Lung (tissue), 12 donors: ENCODE data around the gene UST. TPM values are rescaled to one million over a fixed set of nuclear protein-coding genes. Genes with fewer than 3 reads are reported as not detected.

Experiments used
- ATAC-seq: fragments of 200-7000 bp; cut with Tn5 transposase; one replicate; pipeline ENCODE4 v1.9.1; 2020; ENCODE audit warnings: moderate number of reproducible peaks; ENCODE audit not compliant: insufficient read depth, low FRiP score
- DNase-seq, 3 donors: peaks; one replicate each; pipeline ENCODE4 v3.0.0-alpha.2; 2013 to 2017
- H3K27ac ChIP-seq, 2 donors: one replicate each; pipeline ENCODE4 v1.5.1; 2013; ENCODE audit warnings: mild to moderate bottlenecking in 2 of 2, moderate library complexity in 2 of 2, control low read depth in 1 of 2, inconsistent platforms in 1 of 2, low read depth in 1 of 2, low read length in 1 of 2
- H3K27me3 ChIP-seq, 3 donors: one replicate each; pipeline ENCODE4 v1.5.1; 2013; ENCODE audit warnings: low read length in 2 of 3; ENCODE audit not compliant: control insufficient read depth in 3 of 3, insufficient read depth in 3 of 3
- H3K36me3 ChIP-seq, 4 donors: one replicate each; pipeline ENCODE4 v1.5.1; 2013; ENCODE audit warnings: low read length in 4 of 4, mild to moderate bottlenecking in 1 of 4, moderate library complexity in 1 of 4; ENCODE audit not compliant: control insufficient read depth in 4 of 4, insufficient read depth in 4 of 4
- H3K4me1 ChIP-seq, 5 donors: one replicate each; pipeline ENCODE4 v1.5.1; 2013; ENCODE audit warnings: low read length in 5 of 5, mild to moderate bottlenecking in 2 of 5, moderate library complexity in 1 of 5; ENCODE audit not compliant: control insufficient read depth in 5 of 5, insufficient read depth in 5 of 5
- H3K4me3 ChIP-seq: one replicate; pipeline ENCODE4 v1.5.1; 2013; ENCODE audit warnings: mild to moderate bottlenecking, control low read depth, moderate library complexity
- H3K9ac ChIP-seq, 2 donors: one replicate each; pipeline ENCODE4 v1.5.1; 2013; ENCODE audit warnings: low read length in 2 of 2, control low read depth in 1 of 2; ENCODE audit not compliant: insufficient read depth in 1 of 2
- H3K9me3 ChIP-seq, 4 donors: one replicate each; pipeline ENCODE4 v1.5.1; 2013; ENCODE audit warnings: low read length in 3 of 4, mild to moderate bottlenecking in 1 of 4, moderate library complexity in 1 of 4; ENCODE audit not compliant: control insufficient read depth in 4 of 4, insufficient read depth in 3 of 4
- CTCF ChIP-seq: IDR thresholded peaks from 2 replicates; pipeline ENCODE4 v1.5.1; 2012; ENCODE audit warnings: mild to moderate bottlenecking; ENCODE audit errors: control extremely low read depth, extremely low read depth
- WGBS, 2 donors: extraction: QIAGEN DNeasy Blood & Tissue Kit; methylation state at CpG; one replicate each; pipeline ENCODE4 v1.1.7; 2013; 5-methylcytosine and 5-hydroxymethylcytosine counted together
- polyA plus RNA-seq, 2 donors: library from polyadenylated mRNA; stranded (reverse); fragments of 200-250 nt; gene quantifications; one replicate each; pipeline ENCODE4 v1.2.1, GENCODE V29; 2013
- total RNA-seq, 2 donors: library from RNA; depleted of rRNA in 1 of 2; stranded (reverse); fragments of >200 nt in 1 of 2; gene quantifications; one replicate each; pipeline ENCODE4 v1.2.1, GENCODE V29; 2014 to 2021
- donor health status: control.
- donor health status: control.
- donor health status: Bipolar disorder and iron deficiency.
- donor health status: healthy.
- donor health status: DM: yes; HTN: yes; CAD: no.

Gene UST
- total and polyA plus RNA-seq, 4 donors: 4.5 to 24.0 (median 7.1) TPM

GRCh38 chr6:148840256-148840655 is 93.4 kb downstream of the UST start:
- Histone ChIP-seq H3K36me3 (no peaks in the 10 kb centered on the region), H3K9me3 (no peaks in the 10 kb centered on the region), H3K4me1 (peaks cover 0 to 8% (median 1%) of the 10 kb centered on the region in 5 donors), H3K4me3 (no peak overlapping the region), H3K27me3 (no peaks in the 10 kb centered on the region), H3K27ac (no peak overlapping the region), H3K9ac (no peak overlapping the region)
- no peak for DNase-seq
- TF ChIP-seq CTCF: no peak
- WGBS, 2 donors: 94 to 95% methylated on average over 5 of the region's 5 CpGs
- no peak for ATAC-seq

GRCh38 chr6:148842296-148843019 is 95.6 kb downstream of the UST start:
- WGBS, 2 donors: 73 to 85% methylated on average over 12 of the region's 12 CpGs
- Histone ChIP-seq H3K4me3 (no peak overlapping the region), H3K27ac (peak overlapping the region in 1 of 2 donors; percentile 52), H3K9me3 (no peaks in the 10 kb centered on the region), H3K4me1 (peaks cover 0 to 4% (median 2%) of the 10 kb centered on the region in 5 donors), H3K9ac (no peak overlapping the region), H3K27me3 (no peaks in the 10 kb centered on the region), H3K36me3 (no peaks in the 10 kb centered on the region)
- TF ChIP-seq CTCF: no peak
- peak in 1 of 3 donors; percentile 52 for DNase-seq
- peak; percentile 23 for ATAC-seq

- Histone ChIP-seq H3K27me3 (no peaks in the 10 kb centered on the region), H3K9me3 (no peaks in the 10 kb centered on the region), H3K9ac (no peak overlapping the region), H3K4me3 (no peak overlapping the region), H3K27ac (no peak overlapping the region), H3K36me3 (no peaks in the 10 kb centered on the region), H3K4me1 (peaks cover 0 to 7% (median 5%) of the 10 kb centered on the region in 5 donors)
- WGBS, 2 donors: 77 to 79% methylated on average over 1 of the region's 1 CpG
- DNase-seq (no peak), ATAC-seq (no peak)
- TF ChIP-seq CTCF: no peak
Observed at GRCh38 chr6:148845464-148845863, 98.6 kb downstream of the UST start.
